Measurements from ENCODE around the gene EVA1C.
"Not testable (repeated sequence)": the region's sequence is repeated elsewhere in the genome, so short reads cannot be mapped to it uniquely, and the experiment has no call there.

- not testable (repeated sequence) for TF ChIP-seq ZNF274 (IDR thresholded peaks at IDR 0.05; ENCODE audit: low read depth, low read length); YY1 (IDR thresholded peaks at IDR 0.05; ENCODE audit: insufficient read depth, insufficient read length); SUZ12 (IDR thresholded peaks at IDR 0.05; ENCODE audit: extremely low read depth, insufficient read depth, insufficient read length)
Measured at GRCh38 chr21:32505767-32506166, 93.3 kb downstream of the EVA1C start.
